Natural killer cell (primary cell): ENCODE results near the gene SNRPF. TPM values are rescaled to one million over a fixed set of nuclear protein-coding genes. Genes with fewer than 3 reads are reported as not detected.

Experiments
- ATAC-seq, 3 donors: fragments of 150-1000 bp in 2 of 3; fragments of 200-7000 bp in 1 of 3; cut with Tn5 transposase; 1 replicate in 1 of 3; 2 replicates in 2 of 3; pipeline ENCODE4 v1.10.0; 2021; ENCODE audit warnings: mild to moderate bottlenecking in 2 of 3, moderate library complexity in 2 of 3
- DNase-seq, 2 donors: peaks; one replicate each; pipeline versions ENCODE4 v3.0.0 to v3.0.0-alpha.2; 2013 to 2021; ENCODE audit warnings: mixed read lengths in 1 of 2
- H3K27ac ChIP-seq: one replicate; pipeline ENCODE4 v1.5.1; 2013; ENCODE audit warnings: mild to moderate bottlenecking, low read length
- H3K27me3 ChIP-seq: one replicate; pipeline ENCODE4 v1.6.1; 2013; ENCODE audit warnings: low read length; ENCODE audit not compliant: control insufficient read depth, insufficient read depth
- H3K36me3 ChIP-seq: one replicate; pipeline ENCODE4 v1.6.1; 2013; ENCODE audit warnings: low read length; ENCODE audit not compliant: control insufficient read depth, insufficient read depth
- H3K4me1 ChIP-seq: one replicate; pipeline ENCODE4 v1.6.1; 2013; ENCODE audit warnings: low read length; ENCODE audit not compliant: control insufficient read depth, insufficient read depth
- H3K4me3 ChIP-seq: one replicate; pipeline ENCODE4 v1.5.1; 2013; ENCODE audit warnings: low read length
- H3K9me3 ChIP-seq: one replicate; pipeline ENCODE4 v1.6.1; 2013; ENCODE audit warnings: low read length; ENCODE audit not compliant: control insufficient read depth, insufficient read depth
- H3K27ac Mint-ChIP-seq, 2 donors: one replicate each; pipeline ENCODE4 v1.8.0; 2022; ENCODE audit warnings: mild to moderate bottlenecking in 2 of 2, mixed read lengths in 2 of 2, moderate library complexity in 1 of 2
- H3K27me3 Mint-ChIP-seq, 2 donors: one replicate each; pipeline ENCODE4 v1.8.0; 2022; ENCODE audit warnings: low read depth in 2 of 2, mixed read lengths in 2 of 2
- H3K36me3 Mint-ChIP-seq: one replicate; pipeline ENCODE4 v1.8.0; 2022; ENCODE audit warnings: mixed read lengths
- H3K4me1 Mint-ChIP-seq, 2 donors: one replicate each; pipeline ENCODE4 v1.8.0; 2022; ENCODE audit warnings: mixed read lengths in 2 of 2
- H3K4me3 Mint-ChIP-seq: one replicate; pipeline ENCODE4 v1.8.0; 2022; ENCODE audit warnings: mild to moderate bottlenecking, moderate library complexity, mixed read lengths
- H3K9me3 Mint-ChIP-seq, 2 donors: one replicate each; pipeline ENCODE4 v1.8.0; 2022; ENCODE audit warnings: mixed read lengths in 2 of 2
- CTCF ChIP-seq: fragments of 200-600 bp; IDR thresholded peaks from one replicate; pipeline ENCODE4 v1.8.0; 2022; ENCODE audit warnings: antibody characterized with exemption
- WGBS: methylation state at CpG from one replicate; pipeline ENCODE4 v1.1.7; 2013; ENCODE audit warnings: missing lambda C conversion rate; ENCODE audit not compliant: insufficient coverage; 5-methylcytosine and 5-hydroxymethylcytosine counted together
- intact Hi-C: fragments of 100-400 bp; cut with micrococcal nuclease; formaldehyde crosslinking; loops from one replicate; pipeline ENCODE4 v1.14.2; 2022
- total RNA-seq, 4 donors: library from RNA; stranded (reverse); fragments of 120-200 nt in 1 of 4; gene quantifications; one replicate each; pipeline versions ENCODE4 v1.2.3 to v1.2.4, GENCODE V29; 2013 to 2022

SNRPF gene
- total RNA-seq, 3 donors from 2014 or later (not counting 1 experiment from before 2014, with no cell fraction given), result 22.7 to 25.3 (median 24.5) TPM

GRCh38 chr12:95857156-95857555 lies 1.6 kb upstream of the SNRPF start:
- Histone ChIP-seq H3K27ac (no peak overlapping the region), H3K27me3 (peaks cover 6% of the 10 kb centered on the region), H3K9me3 (no peaks in the 10 kb centered on the region), H3K36me3 (peaks cover 11% of the 10 kb centered on the region), H3K4me3 (no peak overlapping the region), H3K4me1 (peaks cover 14% of the 10 kb centered on the region)
- no peak for DNase-seq
- TF ChIP-seq CTCF, result no peak
- Mint-ChIP-seq H3K4me3 (peak overlapping the region; percentile 19), H3K27ac (no peak overlapping the region), H3K9me3 (no peaks in the 10 kb centered on the region), H3K27me3 (peaks cover 9 to 17% of the 10 kb centered on the region in 2 donors), H3K36me3 (no peaks in the 10 kb centered on the region), H3K4me1 (peaks cover 9 to 11% of the 10 kb centered on the region in 2 donors)
- no peak for ATAC-seq
- WGBS, result 90% methylated on average over 7 of the region's 7 CpGs
- intact Hi-C loops, result loop anchor here (5.0 kb wide), 1 partner anchor 640 kb away; the partner anchor contains the start of genes FGD6 and VEZT

- Mint-ChIP-seq H3K36me3 (no peaks in the 10 kb centered on the region), H3K4me3 (peak overlapping the region; percentile 22), H3K9me3 (no peaks in the 10 kb centered on the region), H3K27me3 (peaks cover 6 to 17% of the 10 kb centered on the region in 2 donors), H3K4me1 (peaks cover 5 to 9% of the 10 kb centered on the region in 2 donors), H3K27ac (no peak overlapping the region)
- TF ChIP-seq CTCF, result no peak
- no peak overlapping the region for H3K27ac ChIP-seq
- H3K36me3 ChIP-seq, result peaks cover 17% of the 10 kb centered on the region
- DNase-seq, result no peak
- WGBS, result 42% methylated on average over 18 of the region's 18 CpGs
- no peaks in the 10 kb centered on the region for H3K9me3 ChIP-seq
- no peak for ATAC-seq
- H3K27me3 ChIP-seq, result peaks cover 6% of the 10 kb centered on the region
- intact Hi-C loops, result loop anchor here (2.0 to 5.0 kb wide), 2 partner anchors 85 to 640 kb away; partner anchors contain the start of genes AMDHD1, CCDC38, FGD6 and VEZT
- H3K4me1 ChIP-seq, result peaks cover 13% of the 10 kb centered on the region
- H3K4me3 ChIP-seq, result no peak overlapping the region
These were observed 953 bp upstream of the SNRPF start for GRCh38 chr12:95857799-95858198.

GRCh38 chr12:95859344-95859816 lies 628 bp downstream of the SNRPF start:
- Mint-ChIP-seq H3K27ac (no peak overlapping the region), H3K4me3 (no peak overlapping the region), H3K27me3 (peaks cover 6 to 7% of the 10 kb centered on the region in 2 donors), H3K9me3 (no peaks in the 10 kb centered on the region), H3K36me3 (no peaks in the 10 kb centered on the region), H3K4me1 (peaks cover 10 to 17% of the 10 kb centered on the region in 2 donors)
- H3K27ac ChIP-seq, result peak overlapping the region; percentile 89
- no peak for TF ChIP-seq CTCF
- DNase-seq (no peak), ATAC-seq (peak in 1 of 3 donors; percentile 7)
- no peaks in the 10 kb centered on the region for H3K9me3 ChIP-seq
- peaks cover 27% of the 10 kb centered on the region for H3K36me3 ChIP-seq
- intact Hi-C loops, result loop anchor here (1.0 to 5.0 kb wide), 3 partner anchors 83 to 642 kb away; partner anchors contain the start of genes AMDHD1, CCDC38, FGD6 and LTA4H
- WGBS, result 3% methylated on average over 12 of the region's 13 CpGs
- H3K4me1 ChIP-seq, result peaks cover 13% of the 10 kb centered on the region
- peaks cover 6% of the 10 kb centered on the region for H3K27me3 ChIP-seq
- H3K4me3 ChIP-seq, result peak overlapping the region; percentile 97
